Articular chondrocyte of knee joint (primary cell): Measurements from ENCODE around the gene ARG1. TPM values are rescaled to one million over a fixed set of nuclear protein-coding genes. Genes with fewer than 3 reads are reported as not detected.

ENCODE experiments used
- total RNA-seq: library from RNA; depleted of rRNA; stranded (reverse); fragments of >200 nt; gene quantifications from 2 replicates; pipeline ENCODE4 v1.2.3, GENCODE V29; 2012

ARG1 gene
- not detected in 2 replicates for total RNA-seq

GRCh38 chr6:131572686-131573415 is at the start of gene ARG1:
ARG1 (plus strand) TSS chr6:131573226; CDS start chr6:131573283, 57 bp downstream.

GRCh38 chr6:131627724-131628682 is 55.0 kb downstream of the ARG1 start, which contains the start of gene MED23:
MED23 (minus strand) TSS chr6:131628242; CDS start chr6:131628049, 193 bp downstream.

Other genes with a start within 250 kb of the ARG1 start
- 48.2 and 48.6 TPM in 2 replicates for gene MED23, start 55.0 kb downstream of the ARG1 start, total RNA-seq
- gene ENPP3, start 64.1 kb downstream of the ARG1 start, total RNA-seq = 0.13 and 0.22 TPM in 2 replicates
- not detected in 2 replicates for gene OR2A4, start 128.2 kb downstream of the ARG1 start, total RNA-seq
- gene CTAGE9, start 137.8 kb downstream of the ARG1 start, total RNA-seq = not detected in 2 replicates
- 53.1 and 68.5 TPM in 2 replicates for gene ENPP1, start 234.8 kb downstream of the ARG1 start, total RNA-seq